Tibial nerve (tissue), 4 donors: ENCODE results near the gene CYP2A6. TPM values are rescaled to one million over a fixed set of nuclear protein-coding genes. Genes with fewer than 3 reads are reported as not detected.
"Not testable (repeated sequence)": the region's sequence is repeated elsewhere in the genome, so short reads cannot be mapped to it uniquely, and the experiment has no call there.

Experiments used
- DNase-seq, 2 donors: peaks; one replicate each; pipeline ENCODE4 v3.0.0-alpha.2; 2019; ENCODE audit warnings: low spot score in 2 of 2
- H3K27ac ChIP-seq, 4 donors: fragments of 200-600 bp; sonication (generic) in 3 of 4; one replicate each; pipeline ENCODE4 v1.5.1; 2017 to 2019; ENCODE audit warnings: mild to moderate bottlenecking in 1 of 4
- H3K27me3 ChIP-seq, 2 donors: fragments of 200-600 bp; sonication (generic) in 1 of 2; one replicate each; pipeline versions ENCODE4 v1.5.1 to v1.6.0; 2017 to 2019
- H3K36me3 ChIP-seq, 3 donors: fragments of 200-600 bp; sonication (generic); one replicate each; pipeline ENCODE4 v1.5.1; 2018 to 2019
- H3K4me1 ChIP-seq, 4 donors: fragments of 200-600 bp; sonication (generic) in 3 of 4; one replicate each; pipeline ENCODE4 v1.5.1; 2017 to 2019
- H3K4me3 ChIP-seq, 4 donors: fragments of 200-600 bp; sonication (generic) in 3 of 4; one replicate each; pipeline ENCODE4 v1.5.1; 2017 to 2019; ENCODE audit warnings: mild to moderate bottlenecking in 1 of 4, moderate library complexity in 1 of 4
- H3K9me3 ChIP-seq, 4 donors: fragments of 200-600 bp; sonication (generic) in 3 of 4; one replicate each; pipeline ENCODE4 v1.5.1; 2017 to 2019
- CTCF ChIP-seq, 5 experiments: fragments of 200-600 bp in 3 of 5; fragments of 450-650 bp in 2 of 5; sonication (generic) in 3 of 5; IDR thresholded peaks; one replicate each; pipeline ENCODE4 v1.5.1; 2016 to 2019; ENCODE audit warnings: antibody characterized with exemption in 5 of 5, mild to moderate bottlenecking in 3 of 5, moderate library complexity in 2 of 5
- EP300 ChIP-seq, 2 donors: sonication (generic); formaldehyde crosslinking; IDR thresholded peaks; one replicate each; pipeline ENCODE4 v1.6.1; 2017; ENCODE audit warnings: antibody characterized with exemption in 2 of 2, mild to moderate bottlenecking in 1 of 2
- POLR2A ChIP-seq, 2 donors: fragments of 450-650 bp; IDR thresholded peaks; one replicate each; pipeline ENCODE4 v1.6.1; 2017; ENCODE audit warnings: antibody characterized with exemption in 2 of 2, mild to moderate bottlenecking in 2 of 2, moderate library complexity in 2 of 2
- WGBS, 2 donors: methylation state at CpG; one replicate each; pipeline ENCODE4 v1.1.5; 2018; 5-methylcytosine and 5-hydroxymethylcytosine counted together
- total RNA-seq, 4 donors: library from RNA; depleted of rRNA; stranded (reverse); fragments of >200 nt; gene quantifications; one replicate each; pipeline ENCODE4 v1.1.0, GENCODE V29; 2016

Gene CYP2A6
- total RNA-seq, 4 donors from 2014 or later = 7.3 TPM; not detected in 3

GRCh38 chr19:40888191-40888590, 37.9 kb upstream of the CYP2A6 start:
- no peaks in the 10 kb centered on the region for H3K9me3 ChIP-seq
- no peak overlapping the region for H3K4me3 ChIP-seq
- TF ChIP-seq EP300 (IDR thresholded peaks at IDR 0.05) (no peak), POLR2A (IDR thresholded peaks at IDR 0.05) (no peak), CTCF (IDR thresholded peaks at IDR 0.05) (no peak)

GRCh38 chr19:40884187-40884931, 34.1 kb upstream of the CYP2A6 start:
- not testable (repeated sequence) for H3K36me3 ChIP-seq, H3K4me3 ChIP-seq, H3K4me1 ChIP-seq, H3K9me3 ChIP-seq, DNase-seq, H3K27ac ChIP-seq, H3K27me3 ChIP-seq
- no CpG with 5 or more reads among the region's 1 CpG for WGBS, 2 donors

More at GRCh38 chr19:40888191-40888590, 37.9 kb upstream of the CYP2A6 start:
- H3K27ac ChIP-seq = no peak overlapping the region
- WGBS, 2 donors = 77% methylated on average over 4 of the region's 4 CpGs
- no peaks in the 10 kb centered on the region for H3K4me1 ChIP-seq
- no peaks in the 10 kb centered on the region for H3K27me3 ChIP-seq
- DNase-seq = no peak
- H3K36me3 ChIP-seq = no peaks in the 10 kb centered on the region

GRCh38 chr19:40882062-40882461, 31.8 kb upstream of the CYP2A6 start, which contains the start of gene CYP2A7:
CYP2A7 (minus strand) TSS chr19:40882231; CDS start chr19:40882210, 21 bp downstream.
- not testable (repeated sequence) for H3K9me3 ChIP-seq, H3K4me1 ChIP-seq, H3K27me3 ChIP-seq, H3K4me3 ChIP-seq, H3K27ac ChIP-seq, H3K36me3 ChIP-seq, DNase-seq
- WGBS, 2 donors = 79 to 88% methylated on average over 3 of the region's 3 CpGs

GRCh38 chr19:40879349-40879748, 29.1 kb upstream of the CYP2A6 start:
- H3K4me1 ChIP-seq, H3K4me3 ChIP-seq, H3K36me3 ChIP-seq, DNase-seq, H3K27ac ChIP-seq, H3K27me3 ChIP-seq, H3K9me3 ChIP-seq: not testable (repeated sequence)
- WGBS, 2 donors = 81% methylated on average over 4 of the region's 4 CpGs; no CpG with 5 or more reads in 1 of the 2 donors

- not testable (repeated sequence) for H3K9me3 ChIP-seq, H3K4me1 ChIP-seq, H3K27me3 ChIP-seq, H3K36me3 ChIP-seq, H3K27ac ChIP-seq, H3K4me3 ChIP-seq
- 7 to 10% methylated on average over 15 to 23 of the region's 23 CpGs for WGBS, 2 donors
- peak in 1 of 2 donors; percentile 47 for DNase-seq
Measured at GRCh38 chr19:40875526-40875951, 25.3 kb upstream of the CYP2A6 start.

- not testable (repeated sequence) for DNase-seq, H3K4me1 ChIP-seq, H3K9me3 ChIP-seq, H3K36me3 ChIP-seq, H3K27me3 ChIP-seq, H3K27ac ChIP-seq, H3K4me3 ChIP-seq
- 50% methylated on average over 1 of the region's 4 CpGs; no CpG with 5 or more reads in 1 of the 2 donors for WGBS, 2 donors
Measured at GRCh38 chr19:40874874-40875273, 24.6 kb upstream of the CYP2A6 start.

- not testable (repeated sequence) for H3K4me3 ChIP-seq, H3K9me3 ChIP-seq, H3K36me3 ChIP-seq, H3K27ac ChIP-seq, H3K27me3 ChIP-seq, H3K4me1 ChIP-seq, DNase-seq
- 81 to 90% methylated on average over 2 of the region's 2 CpGs for WGBS, 2 donors
Measured at GRCh38 chr19:40873873-40874272, 23.6 kb upstream of the CYP2A6 start.

GRCh38 chr19:40872209-40872608, 22.0 kb upstream of the CYP2A6 start:
- WGBS, 2 donors = 70 to 83% methylated on average over 2 of the region's 2 CpGs
- H3K4me1 ChIP-seq = no peaks in the 10 kb centered on the region
- no peak overlapping the region for H3K4me3 ChIP-seq
- H3K27me3 ChIP-seq = no peaks in the 10 kb centered on the region
- no peak overlapping the region for H3K27ac ChIP-seq
- no peaks in the 10 kb centered on the region for H3K36me3 ChIP-seq
- TF ChIP-seq CTCF (IDR thresholded peaks at IDR 0.05) = no peak
- TF ChIP-seq EP300 (IDR thresholded peaks at IDR 0.05) = no peak
- no peak for TF ChIP-seq POLR2A (IDR thresholded peaks at IDR 0.05)
- no peak for DNase-seq
- H3K9me3 ChIP-seq = peaks cover 0 to 5% (median 0%) of the 10 kb centered on the region in 4 donors
